ENCODE data around the gene TBR1. TPM values are rescaled to one million over a fixed set of nuclear protein-coding genes. Genes with fewer than 3 reads are reported as not detected.

Gene TBR1
- total and polyA plus RNA-seq, 10 of the 15 experiments (the other 5 are each of a cell fraction or from before 2014, with no cell fraction given), result 0.01 TPM; not detected in 9

- no peak for TF ChIP-seq MEF2A (IDR thresholded peaks at IDR 0.05; ENCODE audit: insufficient read depth, low read depth, low read length)
- TF ChIP-seq ZNF274 (IDR thresholded peaks at IDR 0.05; ENCODE audit: insufficient read depth, insufficient read length), result no peak
- no peak for TF ChIP-seq NFXL1 (IDR thresholded peaks at IDR 0.05; ENCODE audit: borderline replicate concordance)
- no peak for TF ChIP-seq RELA (IDR thresholded peaks at IDR 0.05; ENCODE audit: borderline replicate concordance, partially characterized antibody)
- no peak for TF ChIP-seq LARP7 (IDR thresholded peaks at IDR 0.05)
- TF ChIP-seq TARDBP (IDR thresholded peaks at IDR 0.05; ENCODE audit: borderline replicate concordance), result no peak
- TF ChIP-seq MLLT1 (IDR thresholded peaks at IDR 0.05), result no peak
- TF ChIP-seq STAT3 (IDR thresholded peaks at IDR 0.05; ENCODE audit: low read depth, low read length), result no peak
- no peak for TF ChIP-seq IKZF1 (conservative IDR thresholded peaks at IDR 0.05)
- TF ChIP-seq BACH1 (IDR thresholded peaks at IDR 0.05; ENCODE audit: borderline replicate concordance), result no peak
- TF ChIP-seq ZNF622 (IDR thresholded peaks at IDR 0.05), result no peak
- no peak for TF ChIP-seq YBX1 (IDR thresholded peaks at IDR 0.05)
- TF ChIP-seq JUNB (IDR thresholded peaks at IDR 0.05), result no peak
- no peak for TF ChIP-seq ESRRA (IDR thresholded peaks at IDR 0.05; ENCODE audit: low read length)
Observed at GRCh38 chr2:161400076-161400475, 16.0 kb upstream of the TBR1 start (continued).

GRCh38 chr2:161402297-161402696 is 13.8 kb upstream of the TBR1 start:
- DNase-seq (ENCODE audit: low read depth, low spot score) (no peak), FAIRE-seq (peak; percentile 44), ATAC-seq (no peak)
- Histone ChIP-seq H3K9ac (ENCODE audit: control insufficient read depth, insufficient read depth, low read length) (no peak overlapping the region), H3K4me2 (ENCODE audit: control insufficient read depth, insufficient read depth) (no peak overlapping the region), H3K4me3 (no peak overlapping the region), H3K9me3 (replicated peaks; ENCODE audit: control insufficient read depth, insufficient read depth, low read length) (no peaks in the 10 kb centered on the region), H4K20me1 (ENCODE audit: control insufficient read depth, insufficient read depth) (no peaks in the 10 kb centered on the region), H3K4me1 (ENCODE audit: control insufficient read depth, insufficient read depth, low read length) (no peaks in the 10 kb centered on the region), H2AFZ (ENCODE audit: control insufficient read depth, low read depth, low read length) (no peak overlapping the region), H3K36me3 (ENCODE audit: control insufficient read depth in 2 of 2, insufficient read depth in 2 of 2, low read length in 1 of 2) (peaks cover 1 to 6% of the 10 kb centered on the region in 2 experiments; a peak in 2 of 4 replicates), H3K79me2 (ENCODE audit: control insufficient read depth, insufficient read depth, low read length) (no peaks in the 10 kb centered on the region), H3K27ac (ENCODE audit: control insufficient read depth, insufficient read depth) (no peak overlapping the region), H3K27me3 (replicated peaks in 1 of 2; ENCODE audit: control insufficient read depth in 2 of 2, insufficient read depth in 2 of 2, low read length in 1 of 2) (no peaks in the 10 kb centered on the region)
- RAD21 ChIA-PET (ENCODE audit: unreplicated experiment), result no interaction called here
- intact Hi-C loops (cut with micrococcal nuclease; ENCODE audit: unreplicated experiment) (no loop called here), in situ Hi-C loops (cut with MboI) (no loop called here)
- CTCF ChIA-PET, result no interaction called here
- 54% methylated on average over 4 of the region's 4 CpGs for WGBS (ENCODE audit: insufficient coverage, insufficient replicate concordance, low lambda C conversion rate, missing lambda C conversion rate)
- no TSS peak for BruUV-seq (replicated peaks)
- SMC1A ChIA-PET (ENCODE audit: uncharacterized antibody, unreplicated experiment), result no interaction called here
- POLR2A ChIA-PET, result no interaction called here
- no peak for TF ChIP-seq KAT2A (conservative IDR thresholded peaks at IDR 0.05; ENCODE audit: control insufficient read depth, low read depth, low read length)
- no peak for TF ChIP-seq ATF3 (IDR thresholded peaks at IDR 0.05; ENCODE audit: borderline replicate concordance, extremely low read depth, low read depth, low read length)
- TF ChIP-seq PAX5 (IDR thresholded peaks at IDR 0.05; ENCODE audit: borderline replicate concordance, low read depth, low read length), result no peak
- no peak for TF ChIP-seq ZBED1 (IDR thresholded peaks at IDR 0.05; ENCODE audit: borderline replicate concordance)
- no peak for TF ChIP-seq ZNF384 (IDR thresholded peaks at IDR 0.05; ENCODE audit: borderline replicate concordance, low read depth, low read length)
- no peak for TF ChIP-seq USF2 (IDR thresholded peaks at IDR 0.05; ENCODE audit: borderline replicate concordance, low read depth, low read length)
- no peak for TF ChIP-seq FOXK2 (IDR thresholded peaks at IDR 0.05)
- no peak for TF ChIP-seq PAX8 (IDR thresholded peaks at IDR 0.05)
- TF ChIP-seq TCF7 (IDR thresholded peaks at IDR 0.05; ENCODE audit: borderline replicate concordance), result no peak
- TF ChIP-seq POLR2A (IDR thresholded peaks at IDR 0.05; ENCODE audit: low read depth, low read length), result no peak
- TF ChIP-seq GATAD2B (conservative IDR thresholded peaks at IDR 0.05; ENCODE audit: low read depth), result no peak
- no peak for TF ChIP-seq RBBP5 (conservative IDR thresholded peaks at IDR 0.05)

Measured in GM12878 (cell line).